ENCODE measurements around the gene CABYR.

The CABYR gene, protein sequence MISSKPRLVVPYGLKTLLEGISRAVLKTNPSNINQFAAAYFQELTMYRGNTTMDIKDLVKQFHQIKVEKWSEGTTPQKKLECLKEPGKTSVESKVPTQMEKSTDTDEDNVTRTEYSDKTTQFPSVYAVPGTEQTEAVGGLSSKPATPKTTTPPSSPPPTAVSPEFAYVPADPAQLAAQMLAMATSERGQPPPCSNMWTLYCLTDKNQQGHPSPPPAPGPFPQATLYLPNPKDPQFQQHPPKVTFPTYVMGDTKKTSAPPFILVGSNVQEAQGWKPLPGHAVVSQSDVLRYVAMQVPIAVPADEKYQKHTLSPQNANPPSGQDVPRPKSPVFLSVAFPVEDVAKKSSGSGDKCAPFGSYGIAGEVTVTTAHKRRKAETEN

DNA sequence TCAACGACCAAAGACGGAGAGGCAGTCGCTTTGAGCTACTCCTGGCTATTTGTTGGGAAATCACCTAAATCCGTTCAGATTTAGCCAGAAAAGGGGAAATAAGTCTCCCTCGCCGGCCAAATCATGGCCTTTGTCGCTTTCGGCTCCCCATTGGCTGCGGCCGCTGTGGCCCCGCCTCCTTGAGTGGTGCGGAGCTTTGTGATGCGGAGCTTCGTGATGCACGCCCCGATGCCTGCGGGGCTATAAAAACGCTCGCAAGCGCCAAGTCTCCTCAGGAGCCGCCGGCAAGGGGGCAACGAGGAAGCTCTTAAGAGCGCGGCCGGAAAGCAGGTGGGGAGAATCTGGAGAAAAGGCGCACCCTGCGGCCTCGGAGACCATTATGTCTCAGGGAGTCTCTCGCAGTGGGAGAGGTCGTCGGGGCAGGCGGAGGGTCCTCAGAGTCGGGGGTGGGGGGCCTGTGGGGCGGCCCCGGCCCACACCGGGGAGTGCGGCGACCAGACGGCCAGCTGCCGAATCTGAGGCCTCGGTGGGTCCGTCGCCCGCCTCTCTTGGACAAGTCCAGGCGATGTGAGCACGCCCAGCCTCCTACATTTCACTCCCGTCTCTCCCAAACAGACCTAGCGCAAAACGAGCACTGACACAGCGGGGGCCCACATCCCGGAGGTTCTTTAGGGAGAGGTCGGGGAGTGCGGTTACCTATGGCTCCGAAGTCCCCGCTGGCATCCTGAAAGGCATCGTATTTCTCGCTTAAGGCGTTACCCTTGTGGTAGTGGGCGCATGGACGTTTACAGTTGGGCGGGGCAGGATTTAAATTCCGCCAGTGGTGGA is at the start of gene CABYR:
TSS of gene CABYR (plus strand) at position 274 of the 828 bp plus-strand sequence. CDS start 4,053 bp downstream, outside the sequence.
- DNase-seq = peak; percentile 33 to 36
- no peak for TF ChIP-seq GATA1 (IDR thresholded peaks at IDR 0.05; ENCODE audit: low read depth, low read length)
- no peak for TF ChIP-seq POLR2A (IDR thresholded peaks at IDR 0.05; ENCODE audit: low read length)

DNA sequence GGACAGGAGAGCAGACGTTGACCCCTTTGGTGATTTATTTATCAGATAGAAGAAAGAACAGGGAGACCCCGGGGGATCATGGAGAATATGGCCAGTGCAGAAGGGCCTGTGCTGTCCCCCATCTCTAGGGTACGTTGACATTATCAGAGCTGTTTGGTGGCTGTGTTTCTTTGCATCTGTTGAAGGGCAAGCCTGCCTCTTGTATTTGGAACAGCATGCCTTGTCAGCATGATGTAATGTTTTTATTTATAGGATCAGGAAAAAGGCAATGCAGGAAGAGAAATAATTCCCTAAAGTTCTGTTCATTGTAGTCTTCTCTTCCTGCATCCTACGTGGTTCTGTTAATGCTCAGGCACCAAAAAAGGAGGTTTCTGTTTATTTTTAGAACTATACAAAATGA is 49.8 kb upstream of the CABYR start:
- DNase-seq = no peak
- TF ChIP-seq POLR2A (IDR thresholded peaks at IDR 0.05; ENCODE audit: low read length) = no peak
- no peak for TF ChIP-seq GATA1 (IDR thresholded peaks at IDR 0.05; ENCODE audit: low read depth, low read length)

DNA sequence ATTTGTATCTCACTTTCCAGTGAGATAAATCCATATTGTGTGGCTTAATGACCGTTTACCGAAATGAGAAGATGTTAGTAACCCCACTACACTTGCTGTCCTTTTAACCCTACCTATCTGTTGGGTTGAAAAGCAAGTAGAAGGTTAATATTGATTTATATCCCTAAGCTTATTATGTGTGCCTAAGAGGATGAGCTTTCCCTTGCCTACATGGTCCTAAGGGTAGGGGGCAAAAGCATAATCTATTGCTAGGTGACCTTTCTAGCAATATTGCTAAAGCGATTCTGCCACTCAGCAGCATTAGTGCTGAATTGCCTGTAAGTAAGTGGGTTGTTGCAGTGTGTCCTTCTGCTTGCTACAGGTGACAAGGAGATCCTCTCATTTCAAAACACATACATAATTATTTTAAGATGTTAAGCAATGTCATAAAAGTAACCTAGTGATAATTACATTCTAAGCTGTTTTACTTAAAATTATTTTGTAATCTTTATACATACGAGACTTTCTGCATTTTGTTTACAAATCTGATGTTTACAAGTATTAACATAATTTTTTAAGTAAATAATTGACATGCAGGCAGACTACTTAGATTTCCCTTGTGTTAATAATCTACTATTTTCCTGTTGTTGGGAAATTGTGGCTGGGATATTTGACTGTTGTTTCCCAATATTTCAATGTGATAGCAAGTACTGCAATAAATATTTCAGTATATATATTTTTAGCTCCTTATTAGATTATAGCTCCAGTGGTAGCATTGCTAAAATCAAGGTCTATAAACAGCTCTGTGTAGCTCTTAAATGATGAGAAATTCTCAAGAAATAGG is 49.1 kb upstream of the CABYR start:
- DNase-seq = no peak
- no peak for TF ChIP-seq GATA1 (IDR thresholded peaks at IDR 0.05; ENCODE audit: low read depth, low read length)
- TF ChIP-seq POLR2A (IDR thresholded peaks at IDR 0.05; ENCODE audit: low read length) = no peak

DNA sequence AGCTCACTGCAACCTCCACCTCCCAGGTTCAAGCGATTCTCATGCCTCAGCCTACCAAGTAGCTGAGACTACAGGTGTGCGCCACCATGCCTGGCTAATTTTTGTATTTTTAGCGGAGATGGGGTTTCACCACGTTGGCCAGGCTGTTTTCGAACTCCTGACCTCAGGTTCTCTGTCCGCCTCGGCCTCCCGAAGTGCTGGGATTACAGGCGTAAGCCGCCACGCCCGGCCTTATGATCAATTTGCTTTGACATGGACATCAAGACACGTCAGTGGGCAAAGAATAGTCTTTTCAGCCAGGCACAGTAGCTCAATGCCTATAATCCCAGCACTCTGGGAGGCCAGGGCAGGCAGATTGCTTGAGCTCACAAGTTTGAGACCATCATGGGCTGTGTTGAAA is 48.0 kb upstream of the CABYR start:
- TF ChIP-seq GATA1 (IDR thresholded peaks at IDR 0.05; ENCODE audit: low read depth, low read length) (no peak), POLR2A (IDR thresholded peaks at IDR 0.05; ENCODE audit: low read length) (no peak)
- DNase-seq = no peak

DNA sequence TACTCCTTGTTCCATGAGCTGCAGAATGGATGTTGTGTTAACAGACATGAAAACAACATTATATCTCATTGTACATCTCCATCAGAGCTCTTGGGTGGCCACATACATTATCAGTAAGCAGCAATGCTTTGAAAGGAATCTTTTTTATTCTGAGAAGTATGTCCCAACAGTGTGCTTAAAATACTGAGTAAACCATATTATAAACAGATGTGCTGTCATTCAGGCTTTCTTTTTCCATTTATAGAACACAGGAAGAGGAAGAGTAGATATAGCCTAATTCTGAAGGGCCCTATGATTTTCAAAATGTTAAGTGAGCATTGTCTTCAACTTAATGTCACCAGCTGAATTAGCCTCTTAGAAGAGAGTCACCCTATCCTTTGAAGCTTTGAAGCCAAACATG is 44.3 kb upstream of the CABYR start:
- TF ChIP-seq GATA1 (IDR thresholded peaks at IDR 0.05; ENCODE audit: low read depth, low read length) = no peak
- TF ChIP-seq POLR2A (IDR thresholded peaks at IDR 0.05; ENCODE audit: low read length) = no peak
- DNase-seq = no peak

DNA sequence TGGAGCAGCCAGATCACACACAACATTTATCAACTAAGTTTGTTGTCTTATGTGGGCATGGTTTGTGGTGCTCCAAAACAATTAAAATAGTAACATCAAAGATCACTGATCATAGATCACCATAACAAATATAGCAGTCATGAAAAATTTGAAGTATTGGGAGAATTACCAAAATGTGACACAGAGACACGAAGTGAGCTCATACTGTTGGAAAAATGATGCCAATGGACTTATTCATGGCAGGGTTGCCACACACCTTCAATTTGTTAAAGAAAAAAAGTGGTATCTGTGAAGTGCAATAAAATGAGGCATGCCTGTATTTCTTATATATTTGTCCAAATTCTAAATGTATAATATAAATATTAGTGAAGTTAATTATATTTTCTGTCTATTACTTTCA is 42.9 kb upstream of the CABYR start:
- no peak for TF ChIP-seq POLR2A (IDR thresholded peaks at IDR 0.05; ENCODE audit: low read length)
- no peak for TF ChIP-seq GATA1 (IDR thresholded peaks at IDR 0.05; ENCODE audit: low read depth, low read length)
- no peak for DNase-seq

DNA sequence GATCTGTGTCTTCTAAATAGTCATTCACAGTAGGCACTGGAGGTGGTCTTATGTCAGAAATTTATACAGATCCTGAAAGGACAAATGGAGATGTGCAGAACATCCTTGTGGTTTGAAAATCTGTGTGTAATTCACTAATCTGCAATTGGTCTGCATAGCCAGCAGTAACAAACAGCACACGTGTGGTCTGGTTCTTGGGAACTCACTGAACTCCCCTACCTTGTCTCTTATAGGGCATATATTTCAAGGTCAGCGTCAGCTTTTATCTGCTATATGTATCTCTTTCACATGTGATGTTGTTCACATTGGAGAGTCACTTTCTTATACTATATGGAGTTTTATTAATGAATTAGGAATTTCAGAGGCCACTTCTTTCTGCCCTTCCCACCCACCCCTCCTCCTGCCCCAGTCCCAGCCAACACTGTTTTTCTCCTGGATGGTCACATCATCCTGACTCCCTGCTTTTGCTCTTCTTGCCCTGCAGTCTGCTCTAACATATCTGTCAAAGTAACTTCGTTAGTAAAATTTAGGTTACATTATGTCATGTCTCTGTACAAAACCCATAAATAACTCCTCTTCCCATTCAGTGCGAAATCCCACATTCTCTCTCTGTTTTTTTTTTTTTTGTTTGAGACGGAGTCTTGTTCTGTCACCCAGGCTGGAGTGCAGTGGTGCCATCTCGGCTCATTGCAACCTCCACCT is 35.4 kb upstream of the CABYR start:
- TF ChIP-seq POLR2A (IDR thresholded peaks at IDR 0.05; ENCODE audit: low read length) (no peak), GATA1 (IDR thresholded peaks at IDR 0.05; ENCODE audit: low read depth, low read length) (no peak)
- DNase-seq = no peak

DNA sequence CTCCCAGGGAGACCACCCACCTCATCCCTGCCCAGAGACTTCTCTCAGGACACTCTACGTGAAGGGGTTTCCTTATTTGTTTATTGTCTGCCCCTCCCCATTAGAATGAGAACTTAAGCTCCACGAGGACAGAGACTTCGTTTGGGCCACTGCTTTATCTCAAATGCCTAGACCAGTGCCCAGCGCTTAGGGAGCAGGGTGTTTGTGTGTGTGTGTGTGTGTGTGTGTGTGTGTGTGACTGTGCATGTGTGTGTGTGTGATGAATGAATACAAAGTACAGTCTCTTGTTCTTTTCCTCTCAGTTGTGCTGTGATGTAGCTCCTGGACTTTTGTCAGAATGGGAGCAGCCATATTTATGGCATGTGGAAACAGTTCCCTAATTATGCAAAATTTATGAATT is 34.4 kb upstream of the CABYR start:
- TF ChIP-seq GATA1 (IDR thresholded peaks at IDR 0.05; ENCODE audit: low read depth, low read length) = no peak
- TF ChIP-seq POLR2A (IDR thresholded peaks at IDR 0.05; ENCODE audit: low read length) = no peak
- DNase-seq = no peak

DNA sequence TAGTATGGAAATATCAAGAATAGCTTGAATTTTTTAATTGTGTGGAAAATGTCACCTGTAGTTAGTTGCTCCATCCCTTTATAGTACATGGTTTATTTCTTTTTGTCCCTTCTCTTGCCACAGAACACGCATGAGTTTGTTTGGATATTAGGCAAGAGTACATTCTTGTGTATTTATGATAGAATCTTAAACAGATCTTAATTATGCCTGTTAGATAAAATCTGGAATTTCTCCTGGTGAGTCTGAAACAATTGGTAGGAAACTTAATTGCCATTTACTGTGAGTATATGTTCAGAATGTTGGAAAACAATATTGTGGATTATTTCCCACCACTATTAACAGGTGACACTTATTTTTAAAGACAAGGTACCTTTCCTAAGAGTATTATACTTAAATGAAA is 30.2 kb upstream of the CABYR start:
- TF ChIP-seq GATA1 (IDR thresholded peaks at IDR 0.05; ENCODE audit: low read depth, low read length) (no peak), POLR2A (IDR thresholded peaks at IDR 0.05; ENCODE audit: low read length) (no peak)

DNA sequence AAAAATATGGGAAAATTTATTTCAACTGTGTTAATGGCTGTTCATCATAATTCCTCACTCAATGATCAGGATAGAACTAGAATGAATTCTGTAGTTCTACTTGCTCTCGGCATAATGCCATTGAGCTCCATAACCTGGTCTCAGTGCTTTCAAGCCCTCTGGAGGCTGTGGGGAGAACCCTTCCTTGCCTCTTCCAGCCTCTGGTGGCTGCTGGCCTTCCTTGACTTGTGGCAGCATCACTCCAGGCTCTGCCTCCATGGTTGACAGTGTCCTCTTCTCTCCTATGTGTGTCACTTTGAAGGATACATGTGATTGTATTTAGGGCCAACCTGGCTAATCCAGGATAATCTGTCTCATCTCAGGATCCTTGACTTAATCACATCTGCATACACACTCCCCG is 26.9 kb upstream of the CABYR start:
- DNase-seq = no peak
- TF ChIP-seq POLR2A (IDR thresholded peaks at IDR 0.05; ENCODE audit: low read length) (no peak), GATA1 (IDR thresholded peaks at IDR 0.05; ENCODE audit: low read depth, low read length) (no peak)

More for the DNA sequence above, 30.2 kb upstream of the CABYR start:
- no peak for DNase-seq

DNA sequence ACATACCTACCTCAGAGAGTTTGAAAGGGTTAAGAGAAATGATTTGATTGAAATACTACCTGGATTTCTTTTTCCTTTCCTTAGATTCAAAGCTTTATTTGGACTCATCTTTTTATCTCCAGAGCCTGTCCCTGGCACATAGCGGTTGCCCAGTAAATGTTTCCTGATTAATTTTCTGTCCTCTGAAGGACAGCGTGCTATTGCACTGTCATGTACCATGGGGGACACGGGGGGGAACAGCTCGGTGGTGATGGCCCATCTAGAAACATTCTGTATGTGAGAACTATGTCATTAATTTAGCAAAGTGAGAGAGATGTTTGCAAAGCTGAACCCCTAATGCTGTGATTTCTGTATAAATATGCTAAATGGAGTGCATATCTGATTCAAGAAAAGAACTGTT is 26.4 kb upstream of the CABYR start:
- DNase-seq = no peak
- TF ChIP-seq GATA1 (IDR thresholded peaks at IDR 0.05; ENCODE audit: low read depth, low read length) (no peak), POLR2A (IDR thresholded peaks at IDR 0.05; ENCODE audit: low read length) (no peak)

DNA sequence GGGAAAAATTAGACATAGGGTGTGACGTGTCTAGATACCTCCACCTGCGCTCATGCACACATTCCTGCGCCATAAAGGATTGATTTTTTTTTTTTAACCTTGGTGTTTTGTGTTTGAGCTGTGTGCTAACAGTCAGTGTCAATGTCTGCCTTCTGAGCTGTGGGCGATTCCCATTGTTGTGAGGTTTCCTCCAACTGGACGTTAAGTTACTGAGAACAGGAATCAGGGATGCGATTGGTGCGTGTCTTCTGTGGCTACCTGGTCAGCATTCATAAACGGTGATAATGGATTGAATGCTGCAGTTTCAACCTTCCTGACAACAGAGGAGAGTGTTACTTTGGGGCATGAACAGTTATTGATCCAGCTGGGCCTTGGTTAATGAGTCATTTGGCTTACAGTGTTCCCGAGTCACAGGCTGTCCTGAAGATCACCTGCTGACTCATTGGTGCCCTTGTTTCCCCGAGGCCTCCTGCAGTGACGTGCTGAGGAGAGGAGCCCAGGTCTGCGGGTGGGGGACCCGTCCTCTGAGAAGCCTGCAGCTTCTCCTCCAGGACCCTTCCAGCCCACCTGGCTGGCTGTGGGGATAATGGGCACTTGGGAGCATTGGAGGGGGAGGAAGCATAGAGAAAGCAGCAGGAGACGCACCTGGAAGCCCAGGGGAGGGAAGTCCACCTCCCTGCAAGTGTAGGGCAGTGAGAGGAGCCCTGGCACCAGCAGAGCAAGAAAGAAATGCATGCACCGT is 25.8 kb upstream of the CABYR start:
- TF ChIP-seq GATA1 (IDR thresholded peaks at IDR 0.05; ENCODE audit: low read depth, low read length) (no peak), POLR2A (IDR thresholded peaks at IDR 0.05; ENCODE audit: low read length) (no peak)
- DNase-seq = no peak

Measured in erythroblast (primary cell).